Measurements from ENCODE around the gene ZFP36. TPM values are rescaled to one million over a fixed set of nuclear protein-coding genes. Genes with fewer than 3 reads are reported as not detected.

The ZFP36 gene
- total RNA-seq, 4 donors from 2014 or later = 280 to 924 (median 309) TPM

DNA sequence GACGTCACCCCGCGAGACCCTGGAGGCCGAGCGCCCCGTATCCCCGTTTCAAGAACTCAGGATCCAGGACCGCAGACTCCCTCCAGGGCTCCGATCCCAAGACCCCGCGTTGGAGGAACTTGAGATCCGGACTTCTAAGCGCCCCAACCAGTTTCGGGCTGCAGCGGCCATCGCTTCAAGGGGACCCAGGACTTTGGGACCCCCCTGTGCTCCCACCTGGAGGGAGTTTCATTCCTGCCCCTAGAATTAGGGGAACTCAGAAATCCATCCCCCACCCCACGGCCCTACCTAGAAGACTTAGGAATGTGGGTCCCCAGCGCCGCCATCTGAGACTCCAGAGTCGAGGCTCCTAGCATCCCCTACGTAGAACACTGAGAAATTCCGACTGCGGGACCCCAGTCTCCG lies 6.2 kb downstream of the ZFP36 start:
- intact Hi-C loops (cut with DNase I; ENCODE audit: low total_unique reads) (loop anchor here (2.0 kb wide), 1 partner anchor 14 kb away; no protein-coding TSS in a partner anchor), in situ Hi-C loops (cut with MboI; ENCODE audit: low pct_ligation_motif_present in 1 of 4, low pct_unique_long_range_greater_than_20kb in 1 of 4, low sequenced_read_pairs in 3 of 4) (no loop called here)
- H3K4me3 ChIP-seq = peak overlapping the region; percentile 48 to 86 (median 75)
- no peaks in the 10 kb centered on the region for H3K9me3 ChIP-seq
- H3K4me1 ChIP-seq = peaks cover 11 to 52% (median 40%) of the 10 kb centered on the region in 4 donors
- peak overlapping the region; percentile 98 to 100 (median 99) for H3K27ac ChIP-seq
- 2% methylated on average over 7 of the region's 24 CpGs; no CpG with 5 or more reads in 1 of the 2 donors for WGBS, 2 donors (ENCODE audit: low coverage in 1 of 2)
- peaks cover 17% of the 10 kb centered on the region for H3K27me3 ChIP-seq
- TF ChIP-seq POLR2AphosphoS5 (IDR thresholded peaks at IDR 0.05) (peak in 2 of 3 donors; percentile 5), POLR2A (IDR thresholded peaks at IDR 0.05) (no peak), EP300 (IDR thresholded peaks at IDR 0.05; ENCODE audit: low read depth) (no peak)
- TF ChIP-seq, protein P1, sequence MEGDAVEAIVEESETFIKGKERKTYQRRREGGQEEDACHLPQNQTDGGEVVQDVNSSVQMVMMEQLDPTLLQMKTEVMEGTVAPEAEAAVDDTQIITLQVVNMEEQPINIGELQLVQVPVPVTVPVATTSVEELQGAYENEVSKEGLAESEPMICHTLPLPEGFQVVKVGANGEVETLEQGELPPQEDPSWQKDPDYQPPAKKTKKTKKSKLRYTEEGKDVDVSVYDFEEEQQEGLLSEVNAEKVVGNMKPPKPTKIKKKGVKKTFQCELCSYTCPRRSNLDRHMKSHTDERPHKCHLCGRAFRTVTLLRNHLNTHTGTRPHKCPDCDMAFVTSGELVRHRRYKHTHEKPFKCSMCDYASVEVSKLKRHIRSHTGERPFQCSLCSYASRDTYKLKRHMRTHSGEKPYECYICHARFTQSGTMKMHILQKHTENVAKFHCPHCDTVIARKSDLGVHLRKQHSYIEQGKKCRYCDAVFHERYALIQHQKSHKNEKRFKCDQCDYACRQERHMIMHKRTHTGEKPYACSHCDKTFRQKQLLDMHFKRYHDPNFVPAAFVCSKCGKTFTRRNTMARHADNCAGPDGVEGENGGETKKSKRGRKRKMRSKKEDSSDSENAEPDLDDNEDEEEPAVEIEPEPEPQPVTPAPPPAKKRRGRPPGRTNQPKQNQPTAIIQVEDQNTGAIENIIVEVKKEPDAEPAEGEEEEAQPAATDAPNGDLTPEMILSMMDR (IDR thresholded peaks at IDR 0.05) = peak in 1 of 5 experiments; percentile 3
- peaks cover 0 to 8% (median 6%) of the 10 kb centered on the region in 4 donors for H3K36me3 ChIP-seq
- DNase-seq = no peak

DNA sequence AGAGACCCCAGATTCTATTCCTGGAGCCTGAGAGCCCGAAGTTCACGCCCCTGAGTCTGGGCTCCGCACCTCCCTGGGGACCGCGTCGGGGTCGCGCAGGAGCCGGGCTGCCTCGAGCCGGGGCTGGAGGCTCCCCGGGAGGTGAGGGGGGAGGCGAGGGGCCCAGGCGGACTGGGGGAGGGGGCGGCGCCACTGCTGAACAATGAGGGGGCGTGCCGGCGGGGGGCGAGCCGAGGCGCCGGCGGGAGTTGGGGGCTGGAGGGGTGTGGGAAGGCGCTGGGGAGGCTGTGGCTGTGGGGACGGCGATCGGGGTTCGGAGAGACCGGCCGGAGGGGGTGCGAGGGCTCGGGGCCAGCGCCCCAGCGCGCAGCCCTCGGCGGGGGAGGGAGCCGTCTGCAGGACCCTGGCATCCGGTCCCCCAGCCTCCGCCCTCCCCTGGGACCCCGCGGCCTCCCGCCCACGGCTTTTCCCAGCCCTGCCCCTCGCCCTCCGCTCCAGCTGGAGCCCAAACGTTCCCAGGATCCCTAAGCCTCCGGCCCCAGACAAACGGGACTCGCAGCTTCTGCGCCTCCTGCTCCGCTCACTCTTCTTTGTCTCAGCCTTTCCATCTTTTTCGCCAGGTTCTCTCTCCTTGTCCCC lies 6.7 kb downstream of the ZFP36 start:
- in situ Hi-C loops (cut with MboI; ENCODE audit: low pct_ligation_motif_present in 1 of 4, low pct_unique_long_range_greater_than_20kb in 1 of 4, low sequenced_read_pairs in 3 of 4) = no loop called here
- peak overlapping the region; percentile 48 to 86 (median 75) for H3K4me3 ChIP-seq
- H3K27ac ChIP-seq = peak overlapping the region; percentile 98 to 100 (median 99)
- 2 to 17% methylated on average over 7 to 38 of the region's 54 CpGs for WGBS, 2 donors (ENCODE audit: low coverage in 1 of 2)
- intact Hi-C loops (cut with DNase I; ENCODE audit: low total_unique reads) = loop anchor here (2.0 kb wide), 1 partner anchor 15 kb away; no protein-coding TSS in a partner anchor
- H3K4me1 ChIP-seq = peaks cover 11 to 52% (median 40%) of the 10 kb centered on the region in 4 donors
- TF ChIP-seq, protein P1 (IDR thresholded peaks at IDR 0.05) = no peak
- peak; percentile 23 to 61 (median 48) for TF ChIP-seq POLR2AphosphoS5 (IDR thresholded peaks at IDR 0.05)
- no peaks in the 10 kb centered on the region for H3K9me3 ChIP-seq
- H3K27me3 ChIP-seq = peaks cover 17% of the 10 kb centered on the region
- peaks cover 0 to 3% (median 2%) of the 10 kb centered on the region in 4 donors for H3K36me3 ChIP-seq
- DNase-seq = peak; percentile 58

DNA sequence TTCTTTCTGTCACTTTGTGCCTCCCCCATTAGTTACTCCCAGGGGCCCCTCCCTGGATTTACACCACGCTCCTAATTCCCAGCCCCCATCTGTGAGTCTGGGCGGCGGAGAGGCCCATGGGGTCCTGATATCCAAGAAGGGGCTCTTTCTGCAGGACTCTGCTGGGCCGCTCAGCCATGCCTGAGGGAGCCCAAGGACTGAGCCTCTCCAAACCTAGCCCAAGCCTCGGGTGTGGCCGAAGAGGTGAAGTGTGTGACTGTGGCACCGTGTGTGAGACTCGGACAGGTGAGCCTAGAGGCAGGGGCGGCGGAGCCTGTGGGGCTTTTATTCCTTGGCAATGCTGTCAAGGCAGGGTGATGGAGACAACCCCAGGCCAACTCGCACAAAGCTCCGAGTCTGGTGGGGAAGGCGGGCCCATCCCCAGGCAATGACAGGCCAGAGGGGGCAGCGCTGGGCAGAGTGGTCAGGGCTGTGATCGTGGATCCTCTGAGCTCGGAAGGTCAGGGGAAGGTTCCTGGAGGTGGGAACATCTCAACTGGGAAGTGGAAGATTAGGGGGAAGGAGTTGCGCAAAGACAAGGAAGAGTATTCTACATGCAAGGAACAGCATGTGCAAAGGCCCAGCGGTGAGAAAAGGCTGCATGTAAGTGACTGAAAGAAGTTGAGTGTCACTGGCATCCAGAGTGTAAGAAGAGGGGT lies 7.4 kb downstream of the ZFP36 start:
- WGBS, 2 donors (ENCODE audit: low coverage in 1 of 2) = 37 to 71% methylated on average over 1 to 18 of the region's 18 CpGs
- Histone ChIP-seq H3K4me1 (peaks cover 11 to 52% (median 40%) of the 10 kb centered on the region in 4 donors), H3K9me3 (no peaks in the 10 kb centered on the region), H3K27ac (peak overlapping the region; percentile 98 to 100 (median 99)), H3K36me3 (no peaks in the 10 kb centered on the region), H3K27me3 (peaks cover 17% of the 10 kb centered on the region), H3K4me3 (peak overlapping the region; percentile 5 to 86 (median 75))
- TF ChIP-seq POLR2A (IDR thresholded peaks at IDR 0.05) (no peak), EP300 (IDR thresholded peaks at IDR 0.05; ENCODE audit: low read depth) (no peak), POLR2AphosphoS5 (IDR thresholded peaks at IDR 0.05) (no peak)
- TF ChIP-seq, protein P1 (IDR thresholded peaks at IDR 0.05) = no peak
- in situ Hi-C loops (cut with MboI; ENCODE audit: low pct_ligation_motif_present in 1 of 4, low pct_unique_long_range_greater_than_20kb in 1 of 4, low sequenced_read_pairs in 3 of 4) = no loop called here
- peak; percentile 31 for DNase-seq
- intact Hi-C loops (cut with DNase I; ENCODE audit: low total_unique reads) = loop anchor here (2.0 kb wide), 1 partner anchor 15 kb away; no protein-coding TSS in a partner anchor
